Effector CD8-positive, alpha-beta T cell (primary cell): ENCODE measurements around the gene ITPR2.
"Not testable (repeated sequence)": the region's sequence is repeated elsewhere in the genome, so short reads cannot be mapped to it uniquely, and the experiment has no call there.

ENCODE experiments used
- DNase-seq: peaks from one replicate; lab custom pipeline; 2025; lab: John Stamatoyannopoulos, UW

Gene ITPR2

DNA sequence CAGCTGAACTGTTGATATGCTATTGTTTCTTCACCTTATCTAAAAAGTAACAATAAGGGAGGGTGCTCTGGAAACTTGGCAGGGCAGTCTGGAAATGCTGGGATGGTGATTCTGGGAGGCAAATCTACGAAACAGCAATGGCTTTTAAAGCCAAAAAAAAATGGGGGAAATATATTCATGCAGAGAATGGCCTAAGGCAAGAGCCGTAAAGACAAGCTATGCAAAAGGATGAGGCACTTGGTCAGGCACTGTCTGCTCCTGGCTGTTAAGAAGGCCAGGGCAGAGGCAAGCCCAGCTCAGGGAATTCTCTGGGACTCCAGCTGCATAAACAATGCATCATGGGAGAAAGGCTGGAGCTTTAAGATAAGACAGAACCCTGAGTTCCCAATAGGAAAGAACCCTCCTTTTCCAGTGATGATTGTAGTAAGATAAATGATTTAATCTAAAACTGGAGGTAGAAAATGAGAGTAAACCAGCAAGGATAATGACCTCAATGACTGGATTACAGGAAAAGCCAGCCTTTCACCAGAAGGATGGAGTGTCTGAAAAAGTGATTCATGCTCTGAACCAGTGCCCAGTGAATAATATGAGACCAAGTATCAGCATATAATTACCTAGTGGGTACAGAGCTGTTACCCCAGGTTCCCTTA is 46.0 kb downstream of the ITPR2 start:
- DNase-seq: no peak

DNA sequence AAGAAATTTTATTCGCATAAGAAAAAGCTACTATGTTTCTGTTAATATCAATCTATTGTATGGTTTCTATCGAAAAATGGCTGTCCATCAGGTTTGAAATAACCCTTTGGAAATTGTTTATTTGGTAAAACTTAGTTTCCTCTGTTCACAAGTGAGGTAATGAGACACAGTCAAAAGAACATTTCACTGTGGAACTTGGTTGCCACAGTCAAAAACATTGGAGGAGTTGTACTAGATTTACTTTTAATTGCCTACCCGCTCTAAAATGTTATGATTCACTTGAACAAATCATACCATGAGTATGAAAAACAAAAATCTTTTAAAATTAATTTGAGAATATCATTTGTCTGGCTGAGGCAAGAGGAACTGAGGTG is 46.5 kb downstream of the ITPR2 start:
- no peak for DNase-seq

DNA sequence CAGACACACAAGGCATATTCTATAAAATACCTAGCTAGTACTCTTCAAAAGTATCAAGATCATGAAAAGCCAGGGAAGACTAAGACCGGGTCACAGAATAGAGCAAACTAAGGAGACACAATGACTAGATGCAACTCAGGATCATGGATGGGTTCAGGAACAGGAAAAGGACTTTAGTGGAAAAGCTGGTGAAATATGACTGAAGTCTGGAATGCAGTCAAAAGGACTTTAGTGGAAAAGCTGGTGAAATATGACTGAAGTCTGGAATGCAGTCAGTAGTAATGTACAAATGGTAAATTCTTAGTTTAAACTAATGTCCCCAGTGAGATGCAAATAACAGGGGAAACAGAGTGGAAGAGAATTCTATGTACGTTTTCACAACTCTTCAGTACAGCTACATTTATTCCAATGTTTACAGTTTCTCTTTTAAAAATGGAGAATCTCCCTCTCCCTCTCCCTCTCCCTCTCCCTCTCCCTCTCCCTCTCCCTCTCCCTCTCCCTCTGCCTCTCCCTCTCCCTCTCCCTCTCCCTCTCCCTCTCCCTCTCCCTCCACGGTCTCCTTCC is 49.1 kb downstream of the ITPR2 start:
- DNase-seq: not testable (repeated sequence)

DNA sequence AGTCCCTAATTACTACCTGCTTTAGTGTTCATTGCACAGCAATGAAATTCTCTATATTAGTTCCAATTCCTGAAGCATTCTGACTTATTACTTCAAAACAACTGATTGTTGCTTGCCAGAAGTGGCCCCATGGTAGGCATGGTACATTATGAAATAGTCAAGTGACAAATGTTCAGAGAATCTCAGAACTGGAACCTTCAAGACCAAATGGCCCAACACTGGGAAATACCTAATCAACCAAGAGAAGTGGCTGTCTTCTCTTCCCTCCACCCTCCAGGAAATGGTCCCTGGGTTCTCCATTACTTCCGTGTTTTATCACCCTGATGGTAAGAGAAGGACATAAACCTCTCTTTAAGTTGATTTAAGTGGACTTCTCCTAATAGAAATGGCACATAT is 49.9 kb downstream of the ITPR2 start:
- no peak for DNase-seq

DNA sequence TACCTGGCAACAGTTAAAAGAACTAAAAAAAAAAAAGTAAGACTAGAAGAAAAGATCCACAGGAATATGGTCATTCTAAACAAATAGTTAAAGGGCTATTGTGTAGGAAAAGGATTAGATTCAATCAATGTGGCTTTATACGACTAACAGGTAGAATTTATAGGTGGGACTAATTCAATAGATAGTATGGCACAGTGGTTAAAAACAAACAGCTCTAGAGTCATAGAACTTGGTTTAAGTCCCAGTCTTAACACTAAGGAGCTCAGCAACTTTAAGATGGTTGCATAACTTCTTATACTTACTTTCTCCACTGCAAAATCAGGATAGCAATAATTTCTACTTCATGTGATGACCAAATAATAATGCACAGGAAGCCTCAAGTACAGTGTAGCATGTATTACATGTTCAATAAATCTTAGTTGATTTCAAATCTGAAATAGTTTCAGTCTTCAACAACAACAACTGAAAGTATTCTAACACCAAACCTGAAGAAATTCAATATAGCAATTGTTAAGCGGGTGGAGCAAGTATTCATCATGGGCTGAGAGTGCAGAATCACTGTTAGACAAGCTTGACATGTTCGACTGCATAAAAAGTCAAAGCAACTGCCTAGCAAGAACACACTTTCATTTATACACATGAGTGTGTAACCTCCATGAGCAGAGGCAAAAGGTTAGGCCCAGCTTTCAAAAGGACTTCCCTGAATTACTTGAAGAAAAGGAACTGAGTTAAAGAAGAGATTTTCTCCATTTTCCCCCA is 50.4 kb downstream of the ITPR2 start:
- DNase-seq: no peak

DNA sequence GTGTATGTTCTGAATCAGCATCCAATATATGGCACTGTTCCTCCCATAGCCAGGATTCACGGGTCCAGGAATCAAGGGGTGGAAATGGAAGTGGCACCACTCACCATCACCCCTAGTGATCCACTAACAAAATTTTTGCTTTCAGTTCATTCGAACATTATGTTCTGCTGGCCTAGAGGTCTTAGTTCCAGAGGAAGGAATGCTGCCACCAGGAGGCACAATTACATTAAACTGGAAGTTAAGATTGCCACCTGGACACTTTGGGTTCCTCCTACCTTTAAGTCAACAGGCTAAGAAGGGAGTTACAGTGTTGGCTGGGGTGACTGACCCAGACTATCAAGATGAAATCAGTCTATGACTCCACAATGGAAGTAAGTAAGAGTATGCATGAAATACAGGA is 52.3 kb downstream of the ITPR2 start:
- not testable (repeated sequence) for DNase-seq

DNA sequence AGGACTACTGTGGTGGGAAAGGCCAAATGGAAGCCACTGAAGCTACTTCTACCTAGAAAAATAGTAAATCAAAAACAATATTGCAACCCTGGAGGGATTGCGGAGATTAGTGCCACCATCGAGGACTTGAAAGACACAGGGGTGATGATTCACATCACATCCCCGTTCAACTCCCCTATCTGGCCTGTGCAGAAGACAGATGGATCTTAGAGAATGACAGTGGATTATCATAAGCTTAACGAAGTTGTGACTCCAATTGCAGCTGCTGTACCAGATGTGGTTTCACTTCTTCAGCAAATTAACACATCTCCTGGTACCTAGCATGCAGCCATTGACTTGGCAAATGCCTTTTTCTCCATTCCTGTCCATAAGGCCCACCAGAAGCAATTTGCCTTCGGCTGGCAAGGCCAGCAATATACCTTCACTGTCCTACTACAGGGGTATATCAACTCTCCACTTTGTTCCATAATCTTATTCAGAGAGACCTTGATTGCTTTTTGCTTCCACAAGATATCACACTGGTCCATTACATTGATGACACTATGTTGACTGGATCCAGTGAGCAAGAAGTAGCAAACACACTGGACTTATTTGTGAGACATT is 54.7 kb downstream of the ITPR2 start:
- DNase-seq: not testable (repeated sequence)

DNA sequence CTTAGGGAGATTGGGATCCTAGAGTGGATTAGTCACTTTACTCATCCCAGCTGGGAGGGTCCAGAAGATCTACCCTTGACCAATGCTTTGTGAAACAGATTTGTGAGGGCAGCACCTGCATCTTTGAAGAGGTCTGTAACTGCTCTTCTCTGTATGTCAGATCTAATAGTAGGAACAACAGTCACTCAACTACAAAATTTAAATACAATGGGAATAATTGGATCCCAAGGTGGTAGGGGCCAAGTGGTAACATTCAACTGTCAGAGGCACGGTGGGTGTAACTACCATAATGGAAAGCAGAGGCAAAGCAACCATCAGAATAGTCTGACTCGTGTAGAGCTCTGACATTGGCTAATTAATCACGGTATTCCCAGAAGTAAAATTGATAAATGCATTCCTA is 55.8 kb downstream of the ITPR2 start:
- no peak for DNase-seq

DNA sequence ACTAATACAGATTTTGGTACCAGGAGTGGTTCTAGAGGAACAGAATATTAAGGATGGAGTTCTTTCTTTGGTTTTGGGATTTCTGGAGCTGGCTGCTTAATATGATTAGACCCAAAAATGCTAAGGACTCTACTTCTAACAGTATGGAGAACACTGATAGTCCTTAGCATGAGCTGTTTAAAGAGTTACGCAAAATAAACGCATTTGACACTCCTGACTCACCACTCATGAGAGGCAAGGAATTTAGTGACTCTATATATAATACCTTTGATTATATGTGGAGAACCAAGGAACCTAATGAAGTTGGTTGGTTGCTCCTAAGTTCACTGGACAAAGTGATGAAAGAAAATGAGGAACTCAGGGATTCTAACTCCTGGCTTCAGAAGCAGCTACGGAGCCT is 57.0 kb downstream of the ITPR2 start:
- DNase-seq: not testable (repeated sequence)

DNA sequence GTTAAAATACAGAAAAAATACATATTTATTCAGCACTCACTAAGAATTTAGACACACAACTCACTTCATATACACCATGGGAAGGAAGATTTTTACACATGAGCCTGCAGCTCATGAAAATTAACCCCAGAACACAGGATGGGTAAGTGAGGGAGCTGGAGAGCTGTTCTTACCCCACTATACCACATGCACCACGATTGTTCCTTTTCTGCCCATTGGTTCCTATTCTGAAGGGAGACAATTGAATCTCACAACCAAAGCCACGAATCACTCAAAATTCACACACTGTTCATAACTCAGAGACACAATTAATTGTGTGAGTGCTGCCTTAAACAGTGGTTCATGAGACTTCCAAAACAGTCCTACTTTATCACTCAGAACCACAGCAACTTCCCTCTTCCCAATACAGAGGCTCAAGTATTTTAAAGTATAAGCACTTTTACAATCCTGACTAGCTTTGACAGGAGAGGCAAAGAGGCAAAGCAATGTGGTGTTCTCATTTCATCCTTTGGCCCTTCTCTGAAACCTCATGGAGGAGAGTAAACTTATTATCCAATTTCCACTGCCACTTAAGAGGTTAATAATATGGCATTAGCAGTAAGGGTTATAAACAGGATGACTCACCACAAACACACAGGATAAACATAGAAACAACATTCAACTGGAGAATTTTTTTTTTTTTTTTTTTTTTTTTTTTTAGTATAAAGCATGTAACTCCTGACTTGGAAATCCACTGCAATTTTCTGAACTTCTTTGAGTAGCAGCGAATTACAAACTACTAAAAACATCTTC is 59.5 kb downstream of the ITPR2 start:
- DNase-seq: no peak

DNA sequence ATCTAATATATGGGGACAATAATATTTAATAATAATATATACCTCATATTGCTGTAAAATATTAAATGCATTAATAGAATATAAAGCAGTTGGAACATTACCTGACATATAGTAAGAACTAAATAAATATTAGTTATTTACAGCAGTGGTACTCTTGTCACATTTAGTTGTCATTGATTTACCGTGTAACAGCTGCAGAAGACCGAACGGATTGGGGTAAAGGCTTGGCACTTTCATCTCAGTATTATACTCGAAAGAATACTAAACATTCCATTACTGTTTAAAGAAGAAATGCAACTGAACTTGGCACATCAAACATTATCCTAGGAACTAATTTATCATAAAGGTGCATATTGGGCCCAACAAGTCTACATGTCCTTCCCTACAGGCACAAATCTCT is 61.1 kb downstream of the ITPR2 start:
- no peak for DNase-seq

DNA sequence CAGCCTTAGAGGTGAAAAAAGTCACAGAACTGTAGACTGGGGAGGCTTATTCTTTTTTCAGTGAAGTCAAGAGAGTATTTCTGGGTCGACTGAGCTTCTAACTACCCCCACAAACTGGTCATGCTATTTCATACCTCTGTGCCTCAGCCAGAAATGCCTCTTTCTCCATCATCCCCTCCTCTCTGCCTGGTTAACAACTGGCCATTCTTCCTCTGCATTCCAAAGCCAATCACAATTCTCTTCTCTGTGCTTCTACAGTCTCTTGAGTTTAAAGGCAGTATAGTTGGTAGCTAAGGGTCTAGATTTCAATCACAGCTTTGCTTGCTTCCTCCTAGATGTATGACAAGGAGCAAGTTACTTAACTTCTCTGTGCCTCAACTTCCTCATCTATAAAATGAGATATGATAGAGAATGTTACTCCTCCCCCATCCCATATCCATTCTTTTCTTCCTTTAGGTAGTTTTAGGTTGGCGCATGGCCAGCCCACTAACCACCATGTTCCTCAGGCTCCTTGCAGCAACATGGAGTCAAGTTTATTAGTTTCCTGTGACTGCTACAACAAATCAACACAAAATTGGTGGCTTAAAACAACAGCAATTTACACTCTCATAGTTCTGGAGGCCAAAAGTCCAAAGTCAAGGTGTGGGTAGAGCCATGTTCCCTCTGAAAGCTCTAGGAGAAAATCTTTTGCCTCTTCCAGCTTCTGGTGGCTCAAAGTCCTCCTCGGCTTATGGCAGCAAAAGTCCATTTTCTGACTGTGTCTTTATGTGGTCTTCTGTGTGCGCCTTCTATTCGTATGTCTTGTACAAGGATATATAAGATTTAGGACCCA is 62.5 kb downstream of the ITPR2 start:
- no peak for DNase-seq

DNA sequence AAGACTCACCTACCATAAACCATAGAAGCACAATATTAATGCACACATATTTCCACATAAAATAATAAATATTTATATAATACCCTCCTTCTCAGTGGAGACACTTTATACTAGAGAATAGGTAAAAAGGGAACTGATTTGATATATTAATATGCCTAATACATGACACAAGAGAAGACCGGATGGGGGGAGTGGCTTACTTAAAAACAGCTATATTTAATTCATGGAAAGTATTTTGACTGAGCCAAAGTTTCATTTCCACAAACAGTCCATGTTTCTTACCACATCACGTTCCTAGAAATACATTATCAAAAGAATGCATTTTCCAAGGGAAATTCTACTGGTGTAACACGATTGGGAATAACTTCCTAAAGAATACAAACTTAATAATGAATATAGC is 63.4 kb downstream of the ITPR2 start:
- DNase-seq: no peak

DNA sequence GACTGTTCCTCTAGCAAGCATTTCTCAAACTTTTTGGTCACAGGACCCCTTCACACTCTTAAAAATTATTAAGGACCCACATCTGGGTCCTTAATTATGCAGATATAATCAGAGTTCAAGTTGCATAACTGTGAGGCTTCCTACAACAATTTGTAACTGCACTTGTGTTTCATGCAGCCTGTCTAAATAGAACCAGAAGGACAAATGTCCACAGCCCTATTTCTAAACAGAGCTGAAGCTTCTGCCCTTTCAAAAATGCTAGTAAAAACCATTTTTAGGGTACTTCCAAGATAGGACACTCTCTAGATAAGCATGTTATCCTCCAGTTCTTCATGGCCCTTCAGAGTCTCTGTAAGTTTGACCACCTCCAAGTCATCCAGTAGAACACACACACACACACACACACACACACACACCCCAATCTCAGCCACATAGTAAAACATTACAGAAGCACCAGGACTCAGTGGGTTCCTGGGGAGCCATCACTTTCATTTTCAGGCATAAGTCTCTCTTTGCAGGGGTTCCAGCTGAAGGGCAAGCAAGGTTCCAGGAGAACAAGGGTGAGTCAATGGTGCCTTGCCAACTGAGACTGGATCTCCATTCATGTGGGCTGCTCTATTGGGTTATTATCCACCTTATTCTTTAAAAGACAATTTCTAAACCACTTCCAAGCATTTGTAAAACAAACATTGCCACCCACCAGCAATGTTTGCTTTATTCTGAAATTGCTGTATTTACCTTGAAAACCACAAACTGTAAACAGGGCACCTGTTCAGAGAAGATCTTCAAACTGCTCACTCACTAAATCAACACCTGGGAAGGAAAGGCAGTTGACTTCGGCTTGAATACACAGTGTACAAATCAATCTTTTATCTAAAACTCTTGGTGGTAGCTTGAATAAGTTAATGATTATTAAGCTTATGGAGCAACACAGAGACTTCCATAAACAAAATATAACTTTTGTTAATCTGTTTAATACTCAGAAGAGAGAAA is 64.1 kb downstream of the ITPR2 start:
- DNase-seq: no peak

DNA sequence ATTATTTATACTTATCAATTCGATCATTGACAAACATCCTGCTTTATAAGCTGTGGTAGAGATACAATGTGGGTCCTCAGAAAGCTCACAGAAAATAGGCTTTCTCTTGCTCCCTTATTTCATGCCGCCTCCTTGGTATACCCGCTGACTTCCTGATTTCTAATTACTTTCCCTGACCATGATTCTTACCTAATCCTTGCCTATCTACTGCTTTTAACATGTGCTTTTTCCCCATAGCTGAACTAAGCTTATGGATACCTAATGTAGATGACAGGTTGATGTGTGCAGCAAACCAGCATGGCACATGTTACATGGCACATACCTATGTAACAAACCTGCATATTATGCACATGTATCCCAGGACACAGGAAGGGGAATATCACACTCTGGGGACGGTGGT is 65.1 kb downstream of the ITPR2 start:
- DNase-seq: no peak

DNA sequence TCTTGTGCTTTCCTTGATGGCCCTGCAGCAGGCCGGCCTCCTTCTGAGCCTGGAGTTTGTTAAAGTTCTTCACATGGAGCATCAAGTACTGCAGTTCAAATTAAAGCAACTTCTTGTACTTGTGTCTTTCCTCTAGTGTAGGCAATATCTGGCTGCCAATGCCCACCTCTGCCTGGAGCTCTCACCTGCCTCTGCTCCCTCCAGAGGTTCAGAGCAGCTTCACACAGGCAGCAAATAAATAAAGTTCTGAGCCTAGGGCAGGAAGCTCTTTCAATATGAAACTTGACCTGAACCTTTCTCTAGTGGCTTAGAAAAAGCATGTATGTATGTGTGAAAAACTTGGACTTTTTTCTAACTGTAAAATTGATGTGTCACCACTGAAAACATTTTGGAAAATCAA is 65.9 kb downstream of the ITPR2 start:
- DNase-seq: no peak

DNA sequence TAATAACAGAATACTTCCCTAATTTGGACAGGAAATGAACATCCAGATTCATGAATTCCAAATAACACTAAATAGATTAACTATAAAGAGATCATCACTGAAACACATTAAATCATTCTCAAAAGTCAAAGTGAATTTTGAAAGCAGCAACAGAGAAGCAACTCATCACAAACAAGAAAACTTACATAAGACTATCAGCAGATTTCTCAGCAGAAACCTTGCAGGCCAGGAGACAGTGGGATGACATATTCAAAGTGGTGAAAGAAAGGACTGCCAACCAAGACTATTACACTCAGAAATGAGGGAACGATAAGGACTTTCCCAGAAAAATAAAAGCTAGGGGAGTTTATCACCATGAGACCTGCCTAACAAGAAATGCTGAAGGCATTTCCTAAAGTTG is 70.8 kb downstream of the ITPR2 start:
- no peak for DNase-seq

DNA sequence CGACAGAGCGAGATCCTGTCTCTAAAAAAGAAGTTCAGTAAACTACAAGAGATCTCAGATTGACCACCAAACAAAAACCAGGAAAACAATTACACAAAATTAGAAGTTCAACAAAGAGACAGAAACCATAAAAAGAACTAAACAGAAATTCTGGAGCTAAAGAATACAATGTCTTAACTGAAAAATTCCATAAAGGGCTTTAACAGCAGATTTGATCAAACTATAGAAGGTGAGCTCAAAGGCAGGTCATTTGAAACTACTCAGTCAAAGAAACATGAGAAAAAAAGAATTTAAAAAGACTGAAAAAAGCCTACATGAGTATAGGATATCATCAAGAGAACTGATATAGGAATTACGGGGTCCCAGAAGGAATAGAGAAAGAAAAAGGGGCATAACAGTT is 71.2 kb downstream of the ITPR2 start:
- DNase-seq: no peak

DNA sequence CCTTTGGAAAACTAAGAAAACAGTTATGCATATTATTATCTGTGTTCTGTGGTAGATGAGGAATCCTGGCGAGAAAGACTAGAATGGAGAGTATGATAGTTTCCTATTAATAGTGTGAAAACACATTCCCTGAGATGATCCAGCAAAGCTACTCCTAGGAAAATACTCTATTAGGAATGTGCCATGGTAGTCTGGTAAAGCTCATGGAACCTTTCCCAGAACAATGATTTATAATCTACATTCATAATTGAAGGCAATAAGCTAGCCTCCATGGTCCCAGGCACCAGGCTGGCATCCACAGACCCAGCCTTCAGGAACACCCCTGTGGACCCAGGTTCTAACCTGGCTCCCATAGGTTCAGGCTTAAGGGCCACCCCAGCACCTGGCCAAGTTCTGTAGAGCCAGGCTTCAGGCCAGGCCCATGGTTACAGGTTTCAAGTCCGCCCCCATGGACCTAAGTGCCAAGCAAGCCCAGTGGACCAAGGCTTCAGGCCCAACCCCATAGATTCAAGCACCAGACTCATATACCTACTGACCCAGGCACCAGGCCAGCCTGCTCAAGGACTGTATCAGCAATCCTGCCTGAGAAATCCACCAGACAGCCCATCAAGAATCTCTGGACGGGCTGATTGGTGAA is 72.2 kb downstream of the ITPR2 start:
- DNase-seq: no peak

DNA sequence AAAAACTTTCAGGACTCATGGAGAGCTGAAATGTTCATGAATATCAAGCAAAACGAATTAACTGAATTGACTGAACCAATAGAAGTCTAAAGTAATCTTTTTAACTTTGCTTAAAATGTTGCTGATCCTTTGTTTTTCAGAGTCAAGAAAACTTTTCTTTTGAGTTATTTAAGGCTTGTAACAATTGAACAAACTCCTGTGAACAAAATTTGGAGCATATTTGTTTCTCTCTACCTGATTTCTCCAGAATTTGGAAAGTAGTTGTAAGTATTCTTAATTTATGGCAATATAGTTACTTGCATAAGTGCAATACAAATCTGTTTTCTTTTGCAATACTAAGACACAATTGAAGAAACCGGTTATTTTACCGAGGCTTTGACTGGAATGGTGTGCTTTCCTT is 77.6 kb downstream of the ITPR2 start:
- DNase-seq: not testable (repeated sequence)
